DND-41 (cell line): Measurements from ENCODE around the gene STAB2.

Experiments
- CTCF ChIP-seq: IDR thresholded peaks from 2 replicates; pipeline ENCODE4 v1.5.1; 2012; ENCODE audit warnings: borderline replicate concordance, low read length, moderate library complexity, mild to moderate bottlenecking; ENCODE audit not compliant: poor library complexity, severe bottlenecking; ENCODE audit errors: extremely low read depth
- EZH2 ChIP-seq: IDR thresholded peaks from 3 replicates; pipeline ENCODE4 v1.6.1; 2012; ENCODE audit warnings: borderline replicate concordance, low read depth, mild to moderate bottlenecking, moderate library complexity, low read length, inconsistent platforms; ENCODE audit not compliant: severe bottlenecking

GRCh38 chr12:103707446-103707845 lies 120.4 kb downstream of the STAB2 start:
- no peak for TF ChIP-seq EZH2
- TF ChIP-seq CTCF, result no peak
